Stimulated activated CD4-positive, alpha-beta T cell treated with anti-CD3 and anti-CD28 coated beads, Interleukin-12 subunit alpha, Interleukin-12 subunit beta, amount 100 ng/mL, for 48 hours (primary cell): ENCODE data around the gene TIMP2.
"Not testable (repeated sequence)": the region's sequence is repeated elsewhere in the genome, so short reads cannot be mapped to it uniquely, and the experiment has no call there.

Experiments
- DNase-seq, 3 donors: peaks; one replicate each; pipeline ENCODE4 v3.0.0-alpha.2; 2020; ENCODE audit warnings: low read depth in 2 of 3, low spot score in 1 of 3

The TIMP2 gene

GRCh38 chr17:78925234-78925633 is at the start of gene TIMP2:
TSS of gene TIMP2 (minus strand) at chr17:78925387. CDS start at chr17:78925088, 299 bp downstream.
- DNase-seq, result peak; percentile 34 to 53 (median 47)

GRCh38 chr17:78973792-78974520 is 48.8 kb upstream of the TIMP2 start:
- no peak for DNase-seq

GRCh38 chr17:78973196-78973595 is 48.0 kb upstream of the TIMP2 start:
- DNase-seq, result no peak

GRCh38 chr17:78972507-78973105 is 47.4 kb upstream of the TIMP2 start:
- DNase-seq, result no peak

GRCh38 chr17:78971756-78972506 is 46.7 kb upstream of the TIMP2 start:
- DNase-seq, result no peak

- peak; percentile 54 to 87 (median 73) for DNase-seq
Measured at GRCh38 chr17:78970834-78971755, 45.9 kb upstream of the TIMP2 start.

GRCh38 chr17:78969865-78970264 is 44.7 kb upstream of the TIMP2 start:
- DNase-seq, result no peak

- no peak for DNase-seq
Measured at GRCh38 chr17:78967782-78968362, 42.7 kb upstream of the TIMP2 start.

- no peak for DNase-seq
Measured at GRCh38 chr17:78966910-78967600, 41.9 kb upstream of the TIMP2 start.

- no peak for DNase-seq
Measured at GRCh38 chr17:78966123-78966813, 41.1 kb upstream of the TIMP2 start.

GRCh38 chr17:78965491-78965924 is 40.3 kb upstream of the TIMP2 start:
- no peak for DNase-seq

- no peak for DNase-seq
Measured at GRCh38 chr17:78963378-78963777, 38.2 kb upstream of the TIMP2 start.

- not testable (repeated sequence) for DNase-seq
Measured at GRCh38 chr17:78962984-78963348, 37.8 kb upstream of the TIMP2 start.

GRCh38 chr17:78962345-78962983 is 37.3 kb upstream of the TIMP2 start:
- no peak for DNase-seq

GRCh38 chr17:78961571-78961970 is 36.4 kb upstream of the TIMP2 start:
- DNase-seq, result no peak

- DNase-seq, result no peak
Measured at GRCh38 chr17:78960928-78961327, 35.7 kb upstream of the TIMP2 start.

- DNase-seq, result no peak
Measured at GRCh38 chr17:78959803-78960202, 34.6 kb upstream of the TIMP2 start.

- DNase-seq, result no peak
Measured at GRCh38 chr17:78958641-78959127, 33.5 kb upstream of the TIMP2 start.

- no peak for DNase-seq
Measured at GRCh38 chr17:78957128-78957527, 31.9 kb upstream of the TIMP2 start.
